Measurements from ENCODE around the gene DNM3.

GRCh38 chr1:171833091-171833825 is 8.0 kb upstream of the DNM3 start:
- TF ChIP-seq EZH2 (IDR thresholded peaks at IDR 0.05; ENCODE audit: borderline replicate concordance, low read depth, low read length, poor library complexity, severe bottlenecking): no peak
- TF ChIP-seq, protein P1, sequence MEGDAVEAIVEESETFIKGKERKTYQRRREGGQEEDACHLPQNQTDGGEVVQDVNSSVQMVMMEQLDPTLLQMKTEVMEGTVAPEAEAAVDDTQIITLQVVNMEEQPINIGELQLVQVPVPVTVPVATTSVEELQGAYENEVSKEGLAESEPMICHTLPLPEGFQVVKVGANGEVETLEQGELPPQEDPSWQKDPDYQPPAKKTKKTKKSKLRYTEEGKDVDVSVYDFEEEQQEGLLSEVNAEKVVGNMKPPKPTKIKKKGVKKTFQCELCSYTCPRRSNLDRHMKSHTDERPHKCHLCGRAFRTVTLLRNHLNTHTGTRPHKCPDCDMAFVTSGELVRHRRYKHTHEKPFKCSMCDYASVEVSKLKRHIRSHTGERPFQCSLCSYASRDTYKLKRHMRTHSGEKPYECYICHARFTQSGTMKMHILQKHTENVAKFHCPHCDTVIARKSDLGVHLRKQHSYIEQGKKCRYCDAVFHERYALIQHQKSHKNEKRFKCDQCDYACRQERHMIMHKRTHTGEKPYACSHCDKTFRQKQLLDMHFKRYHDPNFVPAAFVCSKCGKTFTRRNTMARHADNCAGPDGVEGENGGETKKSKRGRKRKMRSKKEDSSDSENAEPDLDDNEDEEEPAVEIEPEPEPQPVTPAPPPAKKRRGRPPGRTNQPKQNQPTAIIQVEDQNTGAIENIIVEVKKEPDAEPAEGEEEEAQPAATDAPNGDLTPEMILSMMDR (conservative IDR thresholded peaks at IDR 0.05; ENCODE audit: low read depth, low read length): no peak

All from A673 (cell line).